ENCODE results near the gene SNX4.

GRCh38 chr3:125461896-125462295, 58.1 kb downstream of the SNX4 start:
- TF ChIP-seq JUND (IDR thresholded peaks at IDR 0.05) = no peak
- no peak for TF ChIP-seq CTCF (IDR thresholded peaks at IDR 0.05; ENCODE audit: low read depth, low read length, missing input control)
- TF ChIP-seq SP1 (IDR thresholded peaks at IDR 0.05) = no peak
- no peak for TF ChIP-seq RXRA (IDR thresholded peaks at IDR 0.05)
- TF ChIP-seq RAD21 (IDR thresholded peaks at IDR 0.05) = no peak
- TF ChIP-seq, protein P1, sequence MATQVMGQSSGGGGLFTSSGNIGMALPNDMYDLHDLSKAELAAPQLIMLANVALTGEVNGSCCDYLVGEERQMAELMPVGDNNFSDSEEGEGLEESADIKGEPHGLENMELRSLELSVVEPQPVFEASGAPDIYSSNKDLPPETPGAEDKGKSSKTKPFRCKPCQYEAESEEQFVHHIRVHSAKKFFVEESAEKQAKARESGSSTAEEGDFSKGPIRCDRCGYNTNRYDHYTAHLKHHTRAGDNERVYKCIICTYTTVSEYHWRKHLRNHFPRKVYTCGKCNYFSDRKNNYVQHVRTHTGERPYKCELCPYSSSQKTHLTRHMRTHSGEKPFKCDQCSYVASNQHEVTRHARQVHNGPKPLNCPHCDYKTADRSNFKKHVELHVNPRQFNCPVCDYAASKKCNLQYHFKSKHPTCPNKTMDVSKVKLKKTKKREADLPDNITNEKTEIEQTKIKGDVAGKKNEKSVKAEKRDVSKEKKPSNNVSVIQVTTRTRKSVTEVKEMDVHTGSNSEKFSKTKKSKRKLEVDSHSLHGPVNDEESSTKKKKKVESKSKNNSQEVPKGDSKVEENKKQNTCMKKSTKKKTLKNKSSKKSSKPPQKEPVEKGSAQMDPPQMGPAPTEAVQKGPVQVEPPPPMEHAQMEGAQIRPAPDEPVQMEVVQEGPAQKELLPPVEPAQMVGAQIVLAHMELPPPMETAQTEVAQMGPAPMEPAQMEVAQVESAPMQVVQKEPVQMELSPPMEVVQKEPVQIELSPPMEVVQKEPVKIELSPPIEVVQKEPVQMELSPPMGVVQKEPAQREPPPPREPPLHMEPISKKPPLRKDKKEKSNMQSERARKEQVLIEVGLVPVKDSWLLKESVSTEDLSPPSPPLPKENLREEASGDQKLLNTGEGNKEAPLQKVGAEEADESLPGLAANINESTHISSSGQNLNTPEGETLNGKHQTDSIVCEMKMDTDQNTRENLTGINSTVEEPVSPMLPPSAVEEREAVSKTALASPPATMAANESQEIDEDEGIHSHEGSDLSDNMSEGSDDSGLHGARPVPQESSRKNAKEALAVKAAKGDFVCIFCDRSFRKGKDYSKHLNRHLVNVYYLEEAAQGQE (IDR thresholded peaks at IDR 0.05) = no peak
- TF ChIP-seq, protein P2, sequence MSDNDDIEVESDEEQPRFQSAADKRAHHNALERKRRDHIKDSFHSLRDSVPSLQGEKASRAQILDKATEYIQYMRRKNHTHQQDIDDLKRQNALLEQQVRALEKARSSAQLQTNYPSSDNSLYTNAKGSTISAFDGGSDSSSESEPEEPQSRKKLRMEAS (IDR thresholded peaks at IDR 0.05) = no peak
- TF ChIP-seq TAF1 (conservative IDR thresholded peaks at IDR 0.05) = no peak
